NCI-H1694 treated with DMSO at 0.1 percent for 48 hours (cell line): ENCODE results near the gene MAFG.

ENCODE experiments used
- DNase-seq: peaks from one replicate; lab custom pipeline; 2025; lab: John Stamatoyannopoulos, UW

Gene MAFG

GRCh38 chr17:81868674-81869220 lies 58.8 kb downstream of the MAFG start:
- DNase-seq, result no peak
